Transverse colon (tissue), 4 donors: ENCODE results near the gene KDM4D. TPM values are rescaled to one million over a fixed set of nuclear protein-coding genes. Genes with fewer than 3 reads are reported as not detected.
A peak's percentile ranks its signal among the peaks of the same experiment; 100 is the strongest.

Experiments used
- DNase-seq: peaks from one replicate; pipeline ENCODE4 v3.0.0-alpha.2; 2019
- H3K27ac ChIP-seq, 4 donors: fragments of 200-600 bp; sonication (generic); 2 replicates each; pipeline ENCODE4 v1.5.1; 2016 to 2018; ENCODE audit warnings: inconsistent platforms in 4 of 4
- H3K27me3 ChIP-seq: fragments of 200-600 bp; sonication (generic); 2 replicates; pipeline ENCODE4 v1.5.1; 2017; ENCODE audit warnings: inconsistent platforms
- H3K36me3 ChIP-seq, 4 donors: fragments of 200-600 bp; sonication (generic); 2 replicates each; pipeline ENCODE4 v1.5.1; 2017 to 2019; ENCODE audit warnings: inconsistent platforms in 4 of 4
- H3K4me1 ChIP-seq, 4 donors: fragments of 200-600 bp; sonication (generic); 2 replicates each; pipeline ENCODE4 v1.5.1; 2017 to 2020; ENCODE audit warnings: inconsistent platforms in 4 of 4
- H3K4me3 ChIP-seq, 4 donors: fragments of 200-600 bp; sonication (generic); 1 replicate in 1 of 4; 2 replicates in 3 of 4; pipeline versions ENCODE4 v1.5.1 to v1.6.1; 2017 to 2019; ENCODE audit warnings: inconsistent platforms in 4 of 4
- H3K9me3 ChIP-seq, 2 donors: fragments of 200-600 bp; sonication (generic); 2 replicates each; pipeline ENCODE4 v1.5.1; 2017 to 2019; ENCODE audit warnings: inconsistent platforms in 2 of 2
- EP300 ChIP-seq: sonication (generic); formaldehyde crosslinking; IDR thresholded peaks from one replicate; pipeline ENCODE4 v1.6.1; 2017; ENCODE audit warnings: antibody characterized with exemption, low read depth
- POLR2A ChIP-seq: fragments of 450-650 bp; IDR thresholded peaks from one replicate; pipeline ENCODE4 v1.6.1; 2016; ENCODE audit warnings: antibody characterized with exemption, mild to moderate bottlenecking, moderate library complexity
- POLR2AphosphoS5 ChIP-seq, 3 donors: sonication (generic); formaldehyde crosslinking; IDR thresholded peaks; one replicate each; pipeline ENCODE4 v1.6.1; 2016; ENCODE audit warnings: antibody characterized with exemption in 3 of 3
- WGBS, 2 donors: methylation state at CpG; one replicate each; pipeline ENCODE4 v1.1.5; 2018; ENCODE audit warnings: low coverage in 1 of 2; 5-methylcytosine and 5-hydroxymethylcytosine counted together
- in situ Hi-C, 4 donors: fragments of 200-750 bp; cut with MboI; loops; one replicate each; pipeline versions ENCODE4 v1.15.0 to v1.15.1; 2017; ENCODE audit warnings: low sequenced_read_pairs in 3 of 4, low pct_ligation_motif_present in 1 of 4, low pct_unique_long_range_greater_than_20kb in 1 of 4
- intact Hi-C: fragments of 100-400 bp; cut with DNase I; formaldehyde crosslinking; loops from one replicate; pipeline ENCODE4 v1.15.1; 2023; ENCODE audit warnings: low total_unique reads
- total RNA-seq, 4 donors: library from RNA; depleted of rRNA; stranded (reverse); fragments of >200 nt; gene quantifications; one replicate each; pipeline ENCODE4 v1.1.0, GENCODE V29; 2016
- TF ChIP-seq, protein P1 (sequence below), 5 experiments: fragments of 200-600 bp in 3 of 5; fragments of 450-650 bp in 2 of 5; sonication (generic) in 3 of 5; IDR thresholded peaks; 1 replicate in 2 of 5; 2 replicates in 3 of 5; pipeline ENCODE4 v1.5.1; 2016 to 2017; ENCODE audit warnings: antibody characterized with exemption in 5 of 5, inconsistent platforms in 3 of 5, mild to moderate bottlenecking in 2 of 5, moderate library complexity in 1 of 5

Gene KDM4D
- total RNA-seq, 4 donors from 2014 or later: 0.27 to 3.0 (median 0.32) TPM; not detected in 1

DNA sequence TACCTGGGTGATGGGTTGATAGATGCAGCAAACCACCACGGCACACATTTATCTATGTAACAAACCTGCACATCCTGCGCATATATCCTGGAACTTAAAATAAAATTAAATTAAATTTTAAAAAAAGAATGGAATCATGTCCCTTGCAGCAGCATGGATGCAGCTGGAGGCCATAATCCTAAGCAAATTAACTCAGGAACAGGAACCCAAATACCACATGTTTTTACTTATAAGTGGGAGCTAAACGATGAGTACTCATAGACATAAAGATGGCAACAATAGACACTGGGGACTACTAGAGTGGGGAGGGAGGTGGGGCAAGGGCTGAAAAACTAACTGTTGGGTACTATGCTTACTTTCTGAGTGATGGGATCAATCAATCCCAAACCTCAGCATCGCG is 41.0 kb upstream of the KDM4D start:
- Histone ChIP-seq H3K4me1 (peaks cover 0 to 6% (median 2%) of the 10 kb centered on the region in 4 donors), H3K9me3 (no peaks in the 10 kb centered on the region), H3K36me3 (no peaks in the 10 kb centered on the region), H3K27ac (peak overlapping the region in 2 of 4 donors; percentile 15 to 44), H3K27me3 (no peaks in the 10 kb centered on the region), H3K4me3 (no peak overlapping the region)
- DNase-seq: no peak
- TF ChIP-seq EP300: no peak
- TF ChIP-seq POLR2A: no peak
- no peak for TF ChIP-seq POLR2AphosphoS5 (IDR thresholded peaks at IDR 0.05)
- TF ChIP-seq, protein P1, sequence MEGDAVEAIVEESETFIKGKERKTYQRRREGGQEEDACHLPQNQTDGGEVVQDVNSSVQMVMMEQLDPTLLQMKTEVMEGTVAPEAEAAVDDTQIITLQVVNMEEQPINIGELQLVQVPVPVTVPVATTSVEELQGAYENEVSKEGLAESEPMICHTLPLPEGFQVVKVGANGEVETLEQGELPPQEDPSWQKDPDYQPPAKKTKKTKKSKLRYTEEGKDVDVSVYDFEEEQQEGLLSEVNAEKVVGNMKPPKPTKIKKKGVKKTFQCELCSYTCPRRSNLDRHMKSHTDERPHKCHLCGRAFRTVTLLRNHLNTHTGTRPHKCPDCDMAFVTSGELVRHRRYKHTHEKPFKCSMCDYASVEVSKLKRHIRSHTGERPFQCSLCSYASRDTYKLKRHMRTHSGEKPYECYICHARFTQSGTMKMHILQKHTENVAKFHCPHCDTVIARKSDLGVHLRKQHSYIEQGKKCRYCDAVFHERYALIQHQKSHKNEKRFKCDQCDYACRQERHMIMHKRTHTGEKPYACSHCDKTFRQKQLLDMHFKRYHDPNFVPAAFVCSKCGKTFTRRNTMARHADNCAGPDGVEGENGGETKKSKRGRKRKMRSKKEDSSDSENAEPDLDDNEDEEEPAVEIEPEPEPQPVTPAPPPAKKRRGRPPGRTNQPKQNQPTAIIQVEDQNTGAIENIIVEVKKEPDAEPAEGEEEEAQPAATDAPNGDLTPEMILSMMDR (IDR thresholded peaks at IDR 0.05): no peak
- intact Hi-C loops: no loop called here
- WGBS, 2 donors: 92 to 94% methylated on average over 5 of the region's 5 CpGs
- in situ Hi-C loops: no loop called here

DNA sequence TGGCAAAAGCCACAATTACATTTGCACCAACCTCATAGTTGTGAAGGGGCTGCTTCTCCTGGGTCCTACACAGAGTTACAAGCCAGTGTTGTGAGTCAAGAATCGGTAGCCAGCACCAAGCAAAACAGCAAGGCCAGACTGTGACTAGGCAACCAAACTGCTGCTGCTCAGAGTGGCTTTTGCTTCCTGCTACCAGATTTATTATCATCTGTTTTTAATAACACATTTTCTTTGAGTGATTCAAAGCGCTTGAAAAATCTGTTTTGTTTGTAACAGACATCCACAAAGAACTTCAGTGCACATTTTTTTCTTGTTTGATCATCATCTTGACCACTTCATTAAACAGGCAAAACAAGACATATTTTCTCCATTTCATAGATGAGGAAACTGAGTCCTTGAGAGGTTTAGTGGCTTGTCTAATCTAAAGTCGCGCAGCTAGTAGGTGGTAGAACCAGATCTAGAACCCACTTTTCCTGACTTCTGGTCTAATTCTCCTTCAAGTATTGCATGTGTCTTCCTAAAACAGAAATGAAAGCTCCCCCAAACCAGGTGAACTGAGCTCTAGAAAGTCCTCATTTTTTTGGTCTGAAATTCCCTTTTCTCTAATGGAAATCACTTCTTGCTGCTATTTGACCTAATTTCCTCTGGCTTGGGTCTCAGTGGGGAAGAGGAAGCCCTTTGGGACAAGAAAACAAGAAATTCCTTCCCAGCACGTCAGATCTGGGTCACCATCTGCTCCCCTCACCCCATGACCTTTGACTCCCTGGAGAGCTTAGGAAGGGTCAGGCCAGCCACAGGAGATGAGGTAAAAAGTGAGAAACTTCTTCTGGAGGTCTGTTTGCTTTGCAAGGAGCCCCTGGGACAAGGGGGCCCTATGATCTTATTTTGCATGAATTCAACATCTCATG is 40.0 kb upstream of the KDM4D start:
- H3K36me3 ChIP-seq: no peaks in the 10 kb centered on the region
- TF ChIP-seq, protein P1 (IDR thresholded peaks at IDR 0.05): no peak
- TF ChIP-seq POLR2A (no peak), POLR2AphosphoS5 (IDR thresholded peaks at IDR 0.05) (no peak), EP300 (no peak)
- no peak for DNase-seq
- no peak overlapping the region for H3K4me3 ChIP-seq
- WGBS, 2 donors: 42 to 68% methylated on average over 4 to 5 of the region's 5 CpGs
- H3K27ac ChIP-seq: peak overlapping the region in 2 of 4 donors; percentile 31 to 44
- in situ Hi-C loops: no loop called here
- no peaks in the 10 kb centered on the region for H3K4me1 ChIP-seq
- no peaks in the 10 kb centered on the region for H3K9me3 ChIP-seq
- intact Hi-C loops: no loop called here
- H3K27me3 ChIP-seq: no peaks in the 10 kb centered on the region

DNA sequence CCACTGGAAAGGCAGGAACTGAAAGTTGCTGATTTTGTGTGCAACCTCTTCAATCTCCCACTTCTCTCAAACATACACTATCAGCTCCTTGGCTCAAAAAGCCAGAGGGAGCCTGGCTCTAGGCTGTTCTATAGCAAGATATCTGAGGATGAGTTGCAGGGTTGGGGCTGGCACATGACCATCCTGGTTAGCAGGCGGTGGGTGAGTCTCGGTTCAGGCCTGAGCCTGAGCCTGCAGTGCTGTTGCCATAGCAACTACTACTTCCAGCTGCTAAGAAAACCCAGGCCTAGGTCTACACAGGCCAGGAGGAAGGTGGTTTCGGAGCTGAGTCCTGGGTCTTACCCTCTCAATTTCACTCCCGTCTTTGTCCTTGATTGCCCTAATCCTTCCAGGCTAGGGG is 39.1 kb upstream of the KDM4D start:
- 71 to 83% methylated on average over 1 to 4 of the region's 4 CpGs for WGBS, 2 donors
- intact Hi-C loops: no loop called here
- H3K27me3 ChIP-seq: no peaks in the 10 kb centered on the region
- no peak overlapping the region for H3K4me3 ChIP-seq
- no peak for DNase-seq
- no peaks in the 10 kb centered on the region for H3K36me3 ChIP-seq
- no peak for TF ChIP-seq POLR2A
- no peak for TF ChIP-seq EP300
- TF ChIP-seq POLR2AphosphoS5 (IDR thresholded peaks at IDR 0.05): no peak
- TF ChIP-seq, protein P1 (IDR thresholded peaks at IDR 0.05): no peak
- peak overlapping the region in 1 of 4 donors; percentile 44 for H3K27ac ChIP-seq
- no peaks in the 10 kb centered on the region for H3K4me1 ChIP-seq
- in situ Hi-C loops: no loop called here
- H3K9me3 ChIP-seq: no peaks in the 10 kb centered on the region

DNA sequence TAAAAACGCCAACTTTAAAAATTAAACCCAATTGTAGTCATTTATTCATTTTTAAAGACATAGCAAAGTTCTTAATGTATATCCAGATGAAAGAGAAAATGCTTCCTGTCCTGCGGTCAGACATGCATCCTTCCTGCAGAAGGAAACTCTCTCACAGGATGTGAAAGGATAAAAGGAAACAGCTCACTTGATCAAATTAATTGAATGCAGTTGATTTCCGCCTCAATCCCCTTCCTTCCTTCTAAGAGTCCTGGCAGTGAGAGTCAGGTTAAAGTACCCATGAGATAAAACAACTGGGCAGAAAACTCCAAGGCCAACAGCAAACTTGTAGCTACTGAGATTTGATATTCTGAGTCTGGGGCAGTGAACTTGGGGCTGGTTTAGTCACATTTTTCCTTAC is 38.7 kb upstream of the KDM4D start:
- no peaks in the 10 kb centered on the region for H3K9me3 ChIP-seq
- TF ChIP-seq POLR2A: no peak
- no peak for TF ChIP-seq EP300
- TF ChIP-seq POLR2AphosphoS5 (IDR thresholded peaks at IDR 0.05): no peak
- WGBS, 2 donors: 75 to 76% methylated on average over 3 of the region's 3 CpGs
- intact Hi-C loops (no loop called here), in situ Hi-C loops (no loop called here)
- no peaks in the 10 kb centered on the region for H3K27me3 ChIP-seq
- no peak overlapping the region for H3K4me3 ChIP-seq
- H3K27ac ChIP-seq: no peak overlapping the region
- no peaks in the 10 kb centered on the region for H3K4me1 ChIP-seq
- no peaks in the 10 kb centered on the region for H3K36me3 ChIP-seq
- no peak for DNase-seq
